SH-SY5Y (cell line): ENCODE results near the gene GDF10.

ENCODE experiments used
- GATA2 ChIP-seq: IDR thresholded peaks from 2 replicates; pipeline ENCODE4 v1.6.1; 2011; ENCODE audit warnings: mild to moderate bottlenecking, low read depth, low read length
- GATA3 ChIP-seq: IDR thresholded peaks from 2 replicates; pipeline ENCODE4 v1.6.1; 2011; ENCODE audit warnings: low read depth, mild to moderate bottlenecking, low read length, moderate library complexity

DNA sequence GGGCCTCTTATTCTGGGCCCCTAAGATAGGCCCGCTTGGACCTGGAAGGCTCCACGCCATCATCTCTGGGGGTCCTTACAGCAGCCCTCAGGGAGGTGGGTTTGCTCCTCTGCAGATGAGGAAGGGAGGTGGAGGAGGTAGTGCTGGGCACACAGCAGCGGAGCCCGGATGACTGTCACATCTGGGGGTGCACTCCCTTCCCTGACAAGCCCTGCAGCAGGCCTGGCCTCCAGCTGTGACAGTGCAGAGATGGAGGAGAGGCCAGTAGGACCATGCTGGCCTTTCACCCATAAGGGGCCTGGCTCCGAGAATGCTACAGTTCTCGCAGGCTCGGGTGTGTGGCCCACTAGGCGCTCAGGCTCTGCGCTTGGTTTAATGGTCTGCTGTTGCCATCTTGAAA, 31.5 kb downstream of the GDF10 start:
- no peak for TF ChIP-seq GATA2
- no peak for TF ChIP-seq GATA3
